OCI-LY1 (cell line): ENCODE measurements around the gene CDH13.

Source experiments
- H2AFZ ChIP-seq: fragments of 200-600 bp; sonication (generic), shearing (Covaris generic); 2 replicates; pipeline ENCODE4 v1.6.0; 2014; ENCODE audit warnings: antibody characterized with exemption, mild to moderate bottlenecking, low read length
- H3F3A ChIP-seq: fragments of 200-600 bp; sonication (generic), shearing (Covaris generic); 2 replicates; pipeline ENCODE4 v1.6.0; 2014; ENCODE audit warnings: mild to moderate bottlenecking, antibody characterized with exemption, low read length, moderate library complexity; ENCODE audit not compliant: insufficient read depth
- H3K27ac ChIP-seq: fragments of 200-600 bp; sonication (generic); 2 replicates; pipeline ENCODE4 v1.5.1; 2014; ENCODE audit warnings: low read length, mixed run types, mild to moderate bottlenecking, low read depth; ENCODE audit not compliant: poor library complexity, severe bottlenecking
- H3K27me3 ChIP-seq: fragments of 200-600 bp; sonication (generic); 2 replicates; pipeline ENCODE4 v1.6.0; 2014; ENCODE audit warnings: antibody characterized with exemption, mild to moderate bottlenecking, low read length, moderate library complexity; ENCODE audit not compliant: insufficient read depth
- H3K36me3 ChIP-seq: fragments of 200-600 bp; sonication (generic); 2 replicates; pipeline ENCODE4 v1.6.1; 2014; ENCODE audit warnings: mild to moderate bottlenecking, antibody characterized with exemption, low read length, moderate library complexity, mixed read lengths; ENCODE audit not compliant: insufficient read depth
- H3K4me1 ChIP-seq: fragments of 200-600 bp; sonication (generic); 2 replicates; pipeline ENCODE4 v1.5.1; 2014; ENCODE audit warnings: mild to moderate bottlenecking, low read length, moderate library complexity; ENCODE audit not compliant: insufficient read depth, severe bottlenecking
- H3K4me2 ChIP-seq: fragments of 200-600 bp; sonication (generic), shearing (Covaris generic); 2 replicates; pipeline ENCODE4 v1.6.1; 2014; ENCODE audit warnings: low read length
- H3K4me3 ChIP-seq: fragments of 200-600 bp; sonication (generic); 2 replicates; pipeline ENCODE4 v1.5.1; 2014; ENCODE audit warnings: low read length, low read depth, mild to moderate bottlenecking, mixed read lengths; ENCODE audit not compliant: poor library complexity, severe bottlenecking
- H3K79me2 ChIP-seq: fragments of 200-600 bp; shearing (Covaris generic); 2 replicates; pipeline ENCODE4 v1.6.1; 2016; ENCODE audit warnings: mixed run types, low read length, mixed read lengths; ENCODE audit not compliant: insufficient read depth
- H3K9ac ChIP-seq: fragments of 200-600 bp; sonication (generic), shearing (Covaris generic); 2 replicates; pipeline ENCODE4 v1.6.1; 2014; ENCODE audit warnings: mild to moderate bottlenecking, low read length, mixed read lengths
- H3K9me2 ChIP-seq: fragments of 200-600 bp; sonication (generic), shearing (Covaris generic); 2 replicates; pipeline ENCODE4 v1.6.1; 2014; ENCODE audit warnings: low read depth, mild to moderate bottlenecking, low read length, mixed read lengths
- H3K9me3 ChIP-seq: fragments of 200-600 bp; shearing (Covaris generic); 2 replicates; pipeline ENCODE4 v1.6.1; 2014; ENCODE audit warnings: low read length, mixed read lengths
- H4K20me1 ChIP-seq: fragments of 200-600 bp; sonication (generic), shearing (Covaris generic); 2 replicates; pipeline ENCODE4 v1.6.0; 2016; ENCODE audit warnings: mild to moderate bottlenecking, low read length; ENCODE audit not compliant: insufficient read depth
- CTCF ChIP-seq: fragments of 200-600 bp; sonication (generic), shearing (Covaris generic); IDR thresholded peaks from 2 replicates; pipeline ENCODE4 v1.5.1; 2017; ENCODE audit warnings: mild to moderate bottlenecking, antibody characterized with exemption, low read length, moderate library complexity, mixed read lengths
- EZH2 ChIP-seq: fragments of 200-600 bp; sonication (generic), shearing (Covaris generic); IDR thresholded peaks from 2 replicates; pipeline ENCODE4 v1.8.0; 2017; ENCODE audit warnings: borderline replicate concordance, mixed run types, mild to moderate bottlenecking, antibody characterized with exemption, low read length, moderate library complexity, mixed read lengths

Gene CDH13

GRCh38 chr16:83549316-83550182 lies 922.8 kb downstream of the CDH13 start:
- Histone ChIP-seq H3K4me1 (no peaks in the 10 kb centered on the region), H3K9me2 (no peaks in the 10 kb centered on the region), H3K9me3 (no peaks in the 10 kb centered on the region), H3F3A (no peaks in the 10 kb centered on the region), H3K4me3 (no peak overlapping the region), H3K36me3 (no peaks in the 10 kb centered on the region), H4K20me1 (no peaks in the 10 kb centered on the region), H3K27me3 (no peaks in the 10 kb centered on the region), H3K27ac (no peak overlapping the region), H3K9ac (no peak overlapping the region), H2AFZ (no peak overlapping the region), H3K79me2 (no peaks in the 10 kb centered on the region), H3K4me2 (no peak overlapping the region)
- TF ChIP-seq CTCF (no peak), EZH2 (no peak)

- no peak overlapping the region for H2AFZ ChIP-seq
- TF ChIP-seq EZH2 (no peak), CTCF (no peak)
- no peaks in the 10 kb centered on the region for H4K20me1 ChIP-seq
- H3K9me2 ChIP-seq = no peaks in the 10 kb centered on the region
- no peaks in the 10 kb centered on the region for H3K4me1 ChIP-seq
- H3K9me3 ChIP-seq = no peaks in the 10 kb centered on the region
- no peak overlapping the region for H3K27ac ChIP-seq
- H3K4me3 ChIP-seq = no peak overlapping the region
- no peaks in the 10 kb centered on the region for H3K36me3 ChIP-seq
- no peaks in the 10 kb centered on the region for H3K79me2 ChIP-seq
- no peak overlapping the region for H3K4me2 ChIP-seq
- no peaks in the 10 kb centered on the region for H3F3A ChIP-seq
- H3K9ac ChIP-seq = no peak overlapping the region
- no peaks in the 10 kb centered on the region for H3K27me3 ChIP-seq
These were observed 923.4 kb downstream of the CDH13 start for GRCh38 chr16:83550183-83550569.

- Histone ChIP-seq H3K27me3 (no peaks in the 10 kb centered on the region), H3K36me3 (no peaks in the 10 kb centered on the region), H3K9me2 (no peaks in the 10 kb centered on the region), H3K9me3 (no peaks in the 10 kb centered on the region), H4K20me1 (no peaks in the 10 kb centered on the region), H3K27ac (no peak overlapping the region), H3K79me2 (no peaks in the 10 kb centered on the region), H2AFZ (no peak overlapping the region), H3F3A (no peaks in the 10 kb centered on the region), H3K9ac (no peak overlapping the region), H3K4me1 (no peaks in the 10 kb centered on the region), H3K4me3 (no peak overlapping the region), H3K4me2 (no peak overlapping the region)
- TF ChIP-seq CTCF = no peak
- TF ChIP-seq EZH2 = no peak
These were observed 925.5 kb downstream of the CDH13 start for GRCh38 chr16:83552228-83552627.
